Hepatocyte (in vitro differentiated cells): ENCODE results near the gene ATP2B3.

ENCODE experiments used
- CTCF ChIP-seq: fragments of 200-600 bp; sonication (generic); IDR thresholded peaks from 2 replicates; pipeline ENCODE4 v1.5.1; 2016; ENCODE audit warnings: antibody characterized with exemption, mild to moderate bottlenecking; ENCODE audit not compliant: poor library complexity
- EZH2 ChIP-seq: fragments of 200-600 bp; sonication (generic); IDR thresholded peaks from 2 replicates; pipeline ENCODE4 v1.6.1; 2016; ENCODE audit warnings: antibody characterized with exemption, mild to moderate bottlenecking, borderline replicate concordance
- EZH2phosphoT487 ChIP-seq: fragments of 200-600 bp; sonication (generic); IDR thresholded peaks from one replicate; pipeline ENCODE4 v1.6.1; 2018; ENCODE audit warnings: antibody characterized with exemption, mild to moderate bottlenecking, low read depth, moderate library complexity; ENCODE audit not compliant: unreplicated experiment, severe bottlenecking

- TF ChIP-seq CTCF = no peak
- TF ChIP-seq EZH2 = no peak
- TF ChIP-seq EZH2phosphoT487 = no peak
These were observed 105.3 kb downstream of the ATP2B3 start for GRCh38 chrX:153622661-153623309.
